ENCODE data around the gene LIMK2. TPM values are rescaled to one million over a fixed set of nuclear protein-coding genes. Genes with fewer than 3 reads are reported as not detected.
A peak's percentile ranks its signal among the peaks of the same experiment; 100 is the strongest.
"Not testable (repeated sequence)": the region's sequence is repeated elsewhere in the genome, so short reads cannot be mapped to it uniquely, and the experiment has no call there.

Gene LIMK2
- total RNA-seq, 1 donor from 2014 or later: 92.4 TPM

DNA sequence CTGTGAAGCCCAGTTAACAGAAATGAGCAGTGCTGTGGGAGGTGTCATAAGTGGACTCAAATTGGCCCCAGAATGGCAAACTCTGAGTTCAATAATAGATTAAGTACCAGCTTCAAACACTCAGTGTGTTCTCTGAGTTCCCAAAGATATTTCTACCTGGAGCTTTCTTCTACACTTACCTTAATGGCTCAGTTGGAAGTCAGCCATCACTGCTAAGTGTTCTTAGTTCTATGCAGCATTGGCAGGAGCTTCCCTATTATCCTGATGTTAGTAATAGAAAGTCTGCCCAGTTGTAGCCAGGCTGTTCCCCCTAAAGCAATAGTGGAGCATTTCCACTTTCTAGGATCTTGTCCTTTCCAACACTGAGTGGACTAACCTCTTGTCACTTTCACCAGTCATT, 89.9 kb downstream of the LIMK2 start:
- no peaks in the 10 kb centered on the region for H3K36me3 Mint-ChIP-seq (ENCODE audit: unreplicated experiment)
- TF ChIP-seq CTCF (IDR thresholded peaks at IDR 0.05; ENCODE audit: partially characterized antibody, unreplicated experiment): no peak
- peaks cover 3% of the 10 kb centered on the region for H3K9me3 Mint-ChIP-seq (ENCODE audit: unreplicated experiment)
- no peak overlapping the region for H3K27ac Mint-ChIP-seq (ENCODE audit: unreplicated experiment)
- DNase-seq: no peak
- no peaks in the 10 kb centered on the region for H3K27me3 Mint-ChIP-seq (ENCODE audit: unreplicated experiment)
- no peak overlapping the region for H3K4me3 Mint-ChIP-seq (ENCODE audit: unreplicated experiment)
- H3K4me1 Mint-ChIP-seq (ENCODE audit: low read depth, unreplicated experiment): no peaks in the 10 kb centered on the region

GRCh38 chr22:31302537-31302936, 90.4 kb downstream of the LIMK2 start:
- Mint-ChIP-seq H3K27me3 (ENCODE audit: unreplicated experiment) (no peaks in the 10 kb centered on the region), H3K9me3 (ENCODE audit: unreplicated experiment) (peaks cover 3% of the 10 kb centered on the region), H3K27ac (ENCODE audit: unreplicated experiment) (no peak overlapping the region), H3K4me1 (ENCODE audit: low read depth, unreplicated experiment) (no peaks in the 10 kb centered on the region), H3K4me3 (ENCODE audit: unreplicated experiment) (no peak overlapping the region), H3K36me3 (ENCODE audit: unreplicated experiment) (no peaks in the 10 kb centered on the region)
- DNase-seq: no peak
- no peak for TF ChIP-seq CTCF (IDR thresholded peaks at IDR 0.05; ENCODE audit: partially characterized antibody, unreplicated experiment)

DNA sequence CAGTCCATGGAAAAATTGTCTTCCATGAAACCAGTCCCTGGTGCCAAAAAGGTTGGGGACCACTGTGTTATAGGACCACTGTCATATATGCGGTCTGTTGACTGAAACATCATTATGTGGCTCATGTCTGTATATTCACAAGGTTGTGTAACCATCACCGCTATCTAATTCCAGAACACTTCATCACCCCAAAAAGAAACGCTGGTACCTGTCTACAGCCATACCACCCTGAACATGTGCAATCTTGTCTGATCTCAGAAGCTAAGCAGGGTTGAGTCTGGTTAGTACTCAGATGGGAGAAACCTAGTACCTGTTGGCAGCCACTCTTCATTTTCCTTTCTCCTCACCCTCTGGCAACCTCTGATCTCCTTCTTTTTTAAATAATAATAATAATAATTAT, 93.1 kb downstream of the LIMK2 start:
- Mint-ChIP-seq H3K27ac (ENCODE audit: unreplicated experiment) (no peak overlapping the region), H3K9me3 (ENCODE audit: unreplicated experiment) (peaks cover 6% of the 10 kb centered on the region), H3K36me3 (ENCODE audit: unreplicated experiment) (no peaks in the 10 kb centered on the region), H3K4me3 (ENCODE audit: unreplicated experiment) (no peak overlapping the region), H3K4me1 (ENCODE audit: low read depth, unreplicated experiment) (peaks cover 2% of the 10 kb centered on the region), H3K27me3 (ENCODE audit: unreplicated experiment) (no peaks in the 10 kb centered on the region)
- no peak for DNase-seq
- TF ChIP-seq CTCF (IDR thresholded peaks at IDR 0.05; ENCODE audit: partially characterized antibody, unreplicated experiment): no peak

- Mint-ChIP-seq H3K27ac (ENCODE audit: unreplicated experiment) (no peak overlapping the region), H3K9me3 (ENCODE audit: unreplicated experiment) (peaks cover 6% of the 10 kb centered on the region), H3K27me3 (ENCODE audit: unreplicated experiment) (no peaks in the 10 kb centered on the region), H3K36me3 (ENCODE audit: unreplicated experiment) (no peaks in the 10 kb centered on the region), H3K4me1 (ENCODE audit: low read depth, unreplicated experiment) (peaks cover 2% of the 10 kb centered on the region), H3K4me3 (ENCODE audit: unreplicated experiment) (no peak overlapping the region)
- TF ChIP-seq CTCF (IDR thresholded peaks at IDR 0.05; ENCODE audit: partially characterized antibody, unreplicated experiment): no peak
- no peak for DNase-seq
Measured at GRCh38 chr22:31308181-31308580, 96.1 kb downstream of the LIMK2 start.

- H3K36me3 Mint-ChIP-seq (ENCODE audit: unreplicated experiment): peaks cover 17% of the 10 kb centered on the region
- H3K9me3 Mint-ChIP-seq (ENCODE audit: unreplicated experiment): no peaks in the 10 kb centered on the region
- no peak overlapping the region for H3K27ac Mint-ChIP-seq (ENCODE audit: unreplicated experiment)
- DNase-seq: peak; percentile 75
- H3K4me1 Mint-ChIP-seq (ENCODE audit: low read depth, unreplicated experiment): peaks cover 2% of the 10 kb centered on the region
- peaks cover 2% of the 10 kb centered on the region for H3K27me3 Mint-ChIP-seq (ENCODE audit: unreplicated experiment)
- H3K4me3 Mint-ChIP-seq (ENCODE audit: unreplicated experiment): no peak overlapping the region
- TF ChIP-seq CTCF (IDR thresholded peaks at IDR 0.05; ENCODE audit: partially characterized antibody, unreplicated experiment): peak; percentile 96
Measured at GRCh38 chr22:31313366-31314147, 101.5 kb downstream of the LIMK2 start.

DNA sequence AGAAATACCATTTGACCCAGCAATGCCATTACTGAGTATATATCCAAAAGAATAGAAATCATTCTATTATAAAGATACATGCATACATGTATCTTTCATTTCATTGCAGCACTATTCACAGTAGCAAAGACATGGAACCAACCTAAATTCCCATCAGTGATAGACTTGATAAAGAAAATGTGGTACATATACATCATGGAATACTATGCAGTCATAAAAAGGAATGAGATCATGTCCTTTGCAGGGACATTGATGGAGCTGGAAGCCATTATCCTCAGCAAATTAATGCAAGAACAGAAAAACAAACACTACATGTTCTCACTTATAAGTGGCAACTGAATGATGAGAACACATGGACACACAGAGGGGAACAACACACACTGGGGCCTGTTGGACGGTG, 102.1 kb downstream of the LIMK2 start:
- not testable (repeated sequence) for H3K4me3 Mint-ChIP-seq (ENCODE audit: unreplicated experiment); DNase-seq; H3K9me3 Mint-ChIP-seq (ENCODE audit: unreplicated experiment); H3K4me1 Mint-ChIP-seq (ENCODE audit: low read depth, unreplicated experiment); H3K27me3 Mint-ChIP-seq (ENCODE audit: unreplicated experiment); H3K27ac Mint-ChIP-seq (ENCODE audit: unreplicated experiment)
- H3K36me3 Mint-ChIP-seq (ENCODE audit: unreplicated experiment): peaks cover 17% of the 10 kb centered on the region
